Mesendoderm (in vitro differentiated cells): ENCODE data around the gene RTCA.
"Not testable (repeated sequence)": the region's sequence is repeated elsewhere in the genome, so short reads cannot be mapped to it uniquely, and the experiment has no call there.

ENCODE experiments used
- DNase-seq: peaks from one replicate; pipeline ENCODE4 v3.0.0; 2013
- H2AK5ac ChIP-seq: 2 replicates; pipeline ENCODE4 v1.6.1; 2013; ENCODE audit warnings: low read length, inconsistent platforms
- H2BK120ac ChIP-seq: 2 replicates; pipeline ENCODE4 v1.6.1; 2013; ENCODE audit warnings: low read depth, mild to moderate bottlenecking, low read length, moderate library complexity, mixed read lengths
- H2BK15ac ChIP-seq: replicated peaks from 2 replicates; pipeline ENCODE4 v1.6.1; 2013; ENCODE audit warnings: low read depth, mild to moderate bottlenecking, moderate library complexity
- H2BK5ac ChIP-seq: 2 replicates; pipeline ENCODE4 v1.6.1; 2013; ENCODE audit warnings: low read length, inconsistent platforms
- H3K18ac ChIP-seq: 2 replicates; pipeline ENCODE4 v1.6.1; 2013; ENCODE audit warnings: mild to moderate bottlenecking, low read length, mixed read lengths
- H3K23ac ChIP-seq: one replicate; pipeline ENCODE4 v1.6.1; 2013; ENCODE audit warnings: low read length
- H3K27ac ChIP-seq: 2 replicates; pipeline ENCODE4 v1.5.1; 2013; ENCODE audit warnings: low read depth, mild to moderate bottlenecking, inconsistent platforms, low read length, moderate library complexity
- H3K27me3 ChIP-seq: 2 replicates; pipeline ENCODE4 v1.6.1; 2013; ENCODE audit warnings: low read length, control low read depth, mild to moderate bottlenecking, inconsistent platforms; ENCODE audit not compliant: insufficient read depth, poor library complexity
- H3K36me3 ChIP-seq: 2 replicates; pipeline ENCODE4 v1.6.1; 2013; ENCODE audit warnings: low read length, inconsistent platforms; ENCODE audit not compliant: control insufficient read depth, insufficient read depth
- H3K4ac ChIP-seq: one replicate; pipeline ENCODE4 v1.6.1; 2013; ENCODE audit warnings: low read depth, mild to moderate bottlenecking, low read length, moderate library complexity
- H3K4me1 ChIP-seq: 2 replicates; pipeline ENCODE4 v1.6.1; 2013; ENCODE audit warnings: low read depth, low read length, inconsistent platforms; ENCODE audit not compliant: control insufficient read depth
- H3K4me2 ChIP-seq: 2 replicates; pipeline ENCODE4 v1.6.1; 2013; ENCODE audit warnings: low read length
- H3K4me3 ChIP-seq: 2 replicates; pipeline ENCODE4 v1.5.1; 2013; ENCODE audit warnings: mild to moderate bottlenecking, low read length
- H3K56ac ChIP-seq: one replicate; pipeline ENCODE4 v1.6.1; 2013; ENCODE audit warnings: low read length
- H3K79me1 ChIP-seq: 2 replicates; pipeline ENCODE4 v1.6.1; 2013; ENCODE audit warnings: low read length, inconsistent platforms
- H3K79me2 ChIP-seq: 2 replicates; pipeline ENCODE4 v1.6.1; 2013; ENCODE audit warnings: mild to moderate bottlenecking, low read length; ENCODE audit not compliant: control insufficient read depth, insufficient read depth
- H3K9ac ChIP-seq: 2 replicates; pipeline ENCODE4 v1.6.1; 2013; ENCODE audit warnings: low read length, inconsistent platforms
- H4K5ac ChIP-seq: one replicate; pipeline ENCODE4 v1.6.1; 2013; ENCODE audit warnings: low read length
- H4K8ac ChIP-seq: one replicate; pipeline ENCODE4 v1.6.1; 2013; ENCODE audit warnings: low read depth, mild to moderate bottlenecking, control low read depth, low read length, moderate library complexity
- WGBS: extraction: QIAGEN DNeasy Blood & Tissue Kit; methylation state at CpG from one replicate; pipeline ENCODE4 v1.1.7; 2013; ENCODE audit warnings: low lambda C conversion rate, missing lambda C conversion rate; ENCODE audit not compliant: insufficient coverage; ENCODE audit errors: extremely low coverage; 5-methylcytosine and 5-hydroxymethylcytosine counted together

The RTCA gene

DNA sequence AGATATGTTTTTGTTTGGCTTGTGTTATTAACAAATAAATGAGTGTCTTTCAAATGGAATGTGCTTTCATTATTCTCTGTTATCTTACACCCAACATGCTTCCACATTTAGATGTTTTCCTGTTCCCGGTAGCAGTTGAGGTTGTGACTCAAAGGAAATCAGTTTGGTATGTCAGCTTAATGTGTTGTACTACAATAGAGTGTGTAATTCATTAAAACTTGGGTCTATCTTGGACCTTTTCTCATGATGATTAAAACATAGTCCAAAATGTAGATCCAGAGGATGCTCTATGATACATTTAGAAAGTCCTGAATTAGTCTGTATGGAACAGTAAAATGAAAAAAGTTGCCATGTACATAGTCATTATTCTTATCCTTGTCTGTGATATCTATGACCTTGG lies 26.7 kb downstream of the RTCA start:
- DNase-seq: no peak
- Histone ChIP-seq H4K8ac (no peak overlapping the region), H4K5ac (no peak overlapping the region), H3K27me3 (no peaks in the 10 kb centered on the region), H3K36me3 (peaks cover 2% of the 10 kb centered on the region), H3K27ac (no peak overlapping the region), H3K4me1 (no peaks in the 10 kb centered on the region), H3K9ac (no peak overlapping the region), H3K79me2 (no peaks in the 10 kb centered on the region), H2AK5ac (no peak overlapping the region), H2BK120ac (no peak overlapping the region), H3K4me2 (no peak overlapping the region), H2BK15ac (no peak overlapping the region), H3K23ac (no peak overlapping the region), H3K56ac (no peak overlapping the region), H3K18ac (no peak overlapping the region), H2BK5ac (no peak overlapping the region), H3K4ac (no peak overlapping the region), H3K4me3 (no peak overlapping the region), H3K79me1 (no peaks in the 10 kb centered on the region)
- no CpG with 5 or more reads among the region's 1 CpG for WGBS

DNA sequence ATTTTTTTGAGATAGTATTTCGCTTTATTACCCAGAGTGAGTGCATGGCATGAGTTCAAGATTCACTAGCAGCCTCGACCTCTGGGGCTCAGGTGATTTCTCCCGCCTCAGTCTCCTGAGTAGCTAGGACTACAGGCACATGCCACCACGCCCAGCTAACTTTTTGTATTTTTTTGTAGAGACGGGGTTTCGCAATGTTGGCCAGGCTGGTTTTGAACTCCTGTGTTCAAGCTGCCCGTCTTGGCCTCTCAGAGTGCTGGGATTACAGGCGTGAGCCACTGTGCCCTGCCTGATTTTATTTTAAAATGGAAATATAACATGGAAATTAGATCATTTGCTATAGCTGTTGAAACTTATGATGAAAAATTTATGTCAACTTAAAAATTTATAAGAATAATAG lies 30.1 kb downstream of the RTCA start:
- Histone ChIP-seq H3K4ac (no peak overlapping the region), H3K4me3 (no peak overlapping the region), H3K79me2 (no peaks in the 10 kb centered on the region), H2BK5ac (no peak overlapping the region), H4K5ac (no peak overlapping the region), H3K18ac (no peak overlapping the region), H3K27ac (no peak overlapping the region), H2BK15ac (no peak overlapping the region), H3K4me1 (no peaks in the 10 kb centered on the region), H3K79me1 (no peaks in the 10 kb centered on the region), H3K9ac (no peak overlapping the region), H2AK5ac (no peak overlapping the region), H3K27me3 (no peaks in the 10 kb centered on the region), H2BK120ac (no peak overlapping the region), H4K8ac (no peak overlapping the region), H3K4me2 (no peak overlapping the region), H3K23ac (no peak overlapping the region), H3K56ac (no peak overlapping the region), H3K36me3 (no peaks in the 10 kb centered on the region)
- no peak for DNase-seq
- no CpG with 5 or more reads among the region's 8 CpGs for WGBS

DNA sequence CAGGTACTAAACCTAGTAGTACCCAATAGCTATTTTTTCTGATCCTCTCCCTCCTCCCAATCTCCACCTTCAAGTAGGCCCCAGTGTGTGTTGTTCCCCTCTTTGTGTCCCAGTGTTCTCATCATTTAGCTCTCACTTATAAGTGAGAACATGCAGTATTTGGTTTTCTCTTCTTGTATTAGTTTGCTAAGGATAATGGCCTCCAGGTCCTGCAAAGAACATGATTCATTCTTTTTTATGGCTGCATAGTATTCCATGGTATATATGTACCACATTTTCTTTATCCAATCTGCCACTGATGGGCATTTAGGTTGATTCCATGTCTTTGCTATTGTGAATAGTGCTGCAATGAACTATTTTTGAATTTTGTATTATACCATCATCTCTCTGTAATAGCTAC lies 31.0 kb downstream of the RTCA start:
- not testable (repeated sequence) for H3K4me3 ChIP-seq, H3K27ac ChIP-seq, H2BK120ac ChIP-seq, DNase-seq, H4K8ac ChIP-seq, H3K4me2 ChIP-seq, H2BK5ac ChIP-seq, H3K79me1 ChIP-seq, H4K5ac ChIP-seq, H3K23ac ChIP-seq, H3K27me3 ChIP-seq, H3K18ac ChIP-seq, H2BK15ac ChIP-seq, H3K4me1 ChIP-seq, H2AK5ac ChIP-seq, H3K56ac ChIP-seq, H3K9ac ChIP-seq, H3K4ac ChIP-seq, H3K79me2 ChIP-seq, H3K36me3 ChIP-seq

DNA sequence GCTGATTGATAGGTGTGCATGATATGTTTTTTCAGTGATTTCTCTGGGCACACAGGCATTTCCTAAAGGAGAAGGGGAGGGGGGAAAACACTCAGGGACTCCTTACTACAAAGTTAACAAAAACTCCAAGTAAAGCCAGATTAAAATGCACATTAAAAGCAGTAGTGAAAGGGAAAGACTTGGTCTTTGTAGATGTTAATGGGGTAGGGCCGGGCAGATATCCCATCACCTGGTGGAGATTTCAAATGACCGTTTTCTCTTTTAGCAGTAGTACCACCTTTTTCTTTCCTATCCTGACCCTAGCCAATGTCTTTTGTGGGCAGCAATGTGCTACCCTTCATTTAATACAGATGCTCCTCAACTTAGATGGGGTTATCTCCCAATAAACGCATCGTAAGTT lies 32.5 kb downstream of the RTCA start:
- Histone ChIP-seq H3K4me1 (no peaks in the 10 kb centered on the region), H2BK120ac (no peak overlapping the region), H3K23ac (no peak overlapping the region), H3K36me3 (no peaks in the 10 kb centered on the region), H3K56ac (no peak overlapping the region), H3K18ac (no peak overlapping the region), H3K79me1 (no peaks in the 10 kb centered on the region), H3K4me2 (no peak overlapping the region), H3K4me3 (no peak overlapping the region), H3K27me3 (no peaks in the 10 kb centered on the region), H2BK5ac (no peak overlapping the region), H3K79me2 (no peaks in the 10 kb centered on the region), H3K27ac (no peak overlapping the region), H4K8ac (no peak overlapping the region), H2AK5ac (no peak overlapping the region), H3K9ac (no peak overlapping the region), H4K5ac (no peak overlapping the region), H3K4ac (no peak overlapping the region), H2BK15ac (no peak overlapping the region)
- DNase-seq: no peak
- WGBS: no CpG with 5 or more reads among the region's 4 CpGs

DNA sequence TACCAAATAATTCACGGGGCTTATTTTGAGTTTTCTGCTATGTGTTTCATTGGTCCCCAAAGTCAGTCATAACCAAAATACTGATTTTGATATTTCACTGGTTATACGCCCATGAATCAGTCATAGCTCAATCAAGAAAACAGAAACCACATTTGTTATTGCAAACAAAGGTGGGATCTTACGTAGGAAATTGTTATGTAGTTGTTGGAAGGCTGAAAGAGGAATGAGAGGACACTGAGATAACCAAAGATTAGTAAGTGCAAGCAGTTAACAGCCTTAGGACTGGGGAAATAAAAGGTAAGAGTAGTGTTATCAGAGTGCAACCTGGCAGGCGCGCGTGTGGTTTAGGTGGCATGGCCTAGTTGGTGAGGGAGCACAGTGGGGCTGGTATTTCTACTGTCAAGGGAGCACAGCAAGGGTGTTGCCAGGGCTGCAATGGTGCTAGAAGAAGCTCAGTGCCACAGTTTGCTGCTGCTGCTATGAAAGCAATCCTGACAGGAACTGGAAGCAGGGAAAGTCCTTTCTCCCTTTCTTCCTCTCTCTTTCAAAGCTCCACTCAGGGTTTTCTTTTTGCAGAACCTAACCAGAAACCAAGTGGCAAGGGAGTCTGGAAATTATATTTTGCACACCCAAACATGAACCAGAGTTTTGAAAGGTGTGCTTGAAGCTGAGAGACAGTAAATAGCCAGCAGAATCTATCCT lies 33.7 kb downstream of the RTCA start:
- Histone ChIP-seq H3K4ac (no peak overlapping the region), H4K5ac (no peak overlapping the region), H3K9ac (no peak overlapping the region), H3K36me3 (no peaks in the 10 kb centered on the region), H3K56ac (no peak overlapping the region), H2AK5ac (no peak overlapping the region), H3K18ac (no peak overlapping the region), H3K27me3 (no peaks in the 10 kb centered on the region), H3K79me1 (no peaks in the 10 kb centered on the region), H3K27ac (no peak overlapping the region), H3K79me2 (no peaks in the 10 kb centered on the region), H2BK5ac (no peak overlapping the region), H2BK15ac (no peak overlapping the region), H3K4me2 (no peak overlapping the region), H3K4me3 (no peak overlapping the region), H3K23ac (no peak overlapping the region), H2BK120ac (no peak overlapping the region), H4K8ac (no peak overlapping the region), H3K4me1 (no peaks in the 10 kb centered on the region)
- DNase-seq: no peak
- WGBS: no CpG with 5 or more reads among the region's 6 CpGs

DNA sequence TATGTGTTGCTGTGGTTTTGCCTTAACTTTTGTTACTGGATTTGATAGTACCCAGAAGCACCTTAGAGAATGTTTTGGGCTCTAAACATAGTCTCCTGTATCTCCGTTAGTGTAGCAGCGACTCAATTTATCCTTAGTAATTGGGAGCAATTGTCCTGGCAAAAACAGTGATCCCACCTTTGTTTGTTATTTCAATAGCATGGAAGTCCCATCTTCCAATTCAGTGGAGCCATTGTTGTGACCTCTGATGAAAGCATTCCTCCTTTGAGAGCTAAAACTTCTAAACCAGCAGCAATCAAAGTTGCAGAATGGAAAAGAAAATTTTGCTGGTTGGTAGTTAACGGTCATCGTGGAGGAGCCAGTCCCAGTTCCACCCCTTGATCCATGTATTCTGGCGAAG lies 34.7 kb downstream of the RTCA start:
- H3K56ac ChIP-seq: no peak overlapping the region
- H4K5ac ChIP-seq: no peak overlapping the region
- no peak overlapping the region for H3K4ac ChIP-seq
- no peak overlapping the region for H2AK5ac ChIP-seq
- H2BK5ac ChIP-seq: no peak overlapping the region
- no peaks in the 10 kb centered on the region for H3K27me3 ChIP-seq
- no peaks in the 10 kb centered on the region for H3K79me1 ChIP-seq
- WGBS: no CpG with 5 or more reads among the region's 5 CpGs
- no peak overlapping the region for H3K23ac ChIP-seq
- H3K4me2 ChIP-seq: no peak overlapping the region
- no peaks in the 10 kb centered on the region for H3K79me2 ChIP-seq
- no peak overlapping the region for H2BK15ac ChIP-seq
- H3K4me1 ChIP-seq: peaks cover 1% of the 10 kb centered on the region
- H3K18ac ChIP-seq: peak overlapping the region; percentile 25
- H3K9ac ChIP-seq: no peak overlapping the region
- no peak overlapping the region for H2BK120ac ChIP-seq
- H3K36me3 ChIP-seq: no peaks in the 10 kb centered on the region
- H3K4me3 ChIP-seq: no peak overlapping the region
- no peak for DNase-seq
- no peak overlapping the region for H3K27ac ChIP-seq
- no peak overlapping the region for H4K8ac ChIP-seq
